Stomach (tissue), 9 donors: ENCODE results near the gene CSRNP2. TPM values are rescaled to one million over a fixed set of nuclear protein-coding genes. Genes with fewer than 3 reads are reported as not detected.
"Not testable (repeated sequence)": the region's sequence is repeated elsewhere in the genome, so short reads cannot be mapped to it uniquely, and the experiment has no call there.

Experiments
- DNase-seq, 2 donors: peaks; one replicate each; pipeline versions ENCODE4 v3.0.0 to v3.0.0-alpha.2; 2013 to 2019
- H3K27ac ChIP-seq, 5 donors: fragments of 200-600 bp in 4 of 5; sonication (generic) in 4 of 5; one replicate each; pipeline ENCODE4 v1.5.1; 2013 to 2019; ENCODE audit warnings: mild to moderate bottlenecking in 1 of 5, moderate library complexity in 1 of 5
- H3K27me3 ChIP-seq, 3 donors: fragments of 200-600 bp; sonication (generic); one replicate each; pipeline ENCODE4 v1.5.1; 2017 to 2019; ENCODE audit warnings: mixed run types in 1 of 3
- H3K36me3 ChIP-seq, 4 donors: fragments of 200-600 bp; sonication (generic); 1 replicate in 3 of 4; 2 replicates in 1 of 4; pipeline ENCODE4 v1.5.1; 2016 to 2019
- H3K4me1 ChIP-seq, 4 donors: fragments of 200-600 bp; sonication (generic); one replicate each; pipeline ENCODE4 v1.5.1; 2016 to 2019
- H3K4me3 ChIP-seq, 4 donors: fragments of 200-600 bp; sonication (generic) in 3 of 4; one replicate each; pipeline ENCODE4 v1.5.1; 2016 to 2019; ENCODE audit warnings: mild to moderate bottlenecking in 1 of 4
- H3K9me3 ChIP-seq, 4 donors: fragments of 200-600 bp; sonication (generic); one replicate each; pipeline ENCODE4 v1.5.1; 2016 to 2019
- EP300 ChIP-seq: sonication (generic); formaldehyde crosslinking; IDR thresholded peaks from one replicate; pipeline ENCODE4 v1.6.1; 2017; ENCODE audit warnings: antibody characterized with exemption
- POLR2A ChIP-seq, 4 donors: fragments of 450-650 bp; IDR thresholded peaks; one replicate each; pipeline ENCODE4 v1.6.1; 2016; ENCODE audit warnings: antibody characterized with exemption in 4 of 4, control low read depth in 2 of 4, mild to moderate bottlenecking in 1 of 4, moderate library complexity in 1 of 4
- POLR2AphosphoS5 ChIP-seq, 3 donors: sonication (generic); formaldehyde crosslinking; IDR thresholded peaks; one replicate each; pipeline ENCODE4 v1.6.1; 2016; ENCODE audit warnings: antibody characterized with exemption in 3 of 3
- WGBS, 5 donors: extraction: QIAGEN DNeasy Blood & Tissue Kit in 3 of 5; methylation state at CpG; one replicate each; pipeline versions ENCODE4 v1.1.5 to v1.1.7; 2013 to 2018; 5-methylcytosine and 5-hydroxymethylcytosine counted together
- intact Hi-C: fragments of 100-400 bp; cut with DNase I; formaldehyde crosslinking; loops from one replicate; pipeline ENCODE4 v1.15.1; 2023; ENCODE audit warnings: low total_unique reads
- polyA plus RNA-seq, 3 donors: library from polyadenylated mRNA; stranded (reverse); fragments of 200-250 nt; gene quantifications; one replicate each; pipeline ENCODE4 v1.2.3, GENCODE V29; 2013
- total RNA-seq, 5 donors: library from RNA; depleted of rRNA; stranded (reverse); fragments of >200 nt; gene quantifications; one replicate each; pipeline versions ENCODE4 v1.1.0 to v1.2.3, GENCODE V29; 2014 to 2016
- TF ChIP-seq, protein P1 (sequence below), 7 experiments: fragments of 450-650 bp in 4 of 7; fragments of 200-600 bp in 3 of 7; sonication (generic) in 3 of 7; IDR thresholded peaks; one replicate each; pipeline ENCODE4 v1.5.1; 2016 to 2019; ENCODE audit warnings: antibody characterized with exemption in 7 of 7, control low read depth in 2 of 7, mild to moderate bottlenecking in 1 of 7
- donor health status: healthy with polysubstance abuse.
- donor health status: Bipolar disorder and iron deficiency.
- donor health status: healthy.

The CSRNP2 gene
- total and polyA plus RNA-seq, 8 donors, result 6.0 to 117 (median 15.2) TPM

GRCh38 chr12:51018956-51019355 is 64.4 kb downstream of the CSRNP2 start:
- Histone ChIP-seq H3K27me3 (no peaks in the 10 kb centered on the region), H3K4me1 (peaks cover 0 to 58% (median 27%) of the 10 kb centered on the region in 4 donors), H3K36me3 (no peaks in the 10 kb centered on the region), H3K9me3 (no peaks in the 10 kb centered on the region), H3K27ac (no peak overlapping the region), H3K4me3 (no peak overlapping the region)
- TF ChIP-seq, protein P1, sequence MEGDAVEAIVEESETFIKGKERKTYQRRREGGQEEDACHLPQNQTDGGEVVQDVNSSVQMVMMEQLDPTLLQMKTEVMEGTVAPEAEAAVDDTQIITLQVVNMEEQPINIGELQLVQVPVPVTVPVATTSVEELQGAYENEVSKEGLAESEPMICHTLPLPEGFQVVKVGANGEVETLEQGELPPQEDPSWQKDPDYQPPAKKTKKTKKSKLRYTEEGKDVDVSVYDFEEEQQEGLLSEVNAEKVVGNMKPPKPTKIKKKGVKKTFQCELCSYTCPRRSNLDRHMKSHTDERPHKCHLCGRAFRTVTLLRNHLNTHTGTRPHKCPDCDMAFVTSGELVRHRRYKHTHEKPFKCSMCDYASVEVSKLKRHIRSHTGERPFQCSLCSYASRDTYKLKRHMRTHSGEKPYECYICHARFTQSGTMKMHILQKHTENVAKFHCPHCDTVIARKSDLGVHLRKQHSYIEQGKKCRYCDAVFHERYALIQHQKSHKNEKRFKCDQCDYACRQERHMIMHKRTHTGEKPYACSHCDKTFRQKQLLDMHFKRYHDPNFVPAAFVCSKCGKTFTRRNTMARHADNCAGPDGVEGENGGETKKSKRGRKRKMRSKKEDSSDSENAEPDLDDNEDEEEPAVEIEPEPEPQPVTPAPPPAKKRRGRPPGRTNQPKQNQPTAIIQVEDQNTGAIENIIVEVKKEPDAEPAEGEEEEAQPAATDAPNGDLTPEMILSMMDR (IDR thresholded peaks at IDR 0.05), result no peak
- TF ChIP-seq EP300 (no peak), POLR2AphosphoS5 (IDR thresholded peaks at IDR 0.05) (no peak), POLR2A (IDR thresholded peaks at IDR 0.05) (no peak)
- WGBS, 5 donors, result 85 to 95% (median 94%) methylated on average over 2 of the region's 2 CpGs
- intact Hi-C loops, result no loop called here
- no peak for DNase-seq

- Histone ChIP-seq H3K27me3 (no peaks in the 10 kb centered on the region), H3K4me1 (peaks cover 4 to 58% (median 28%) of the 10 kb centered on the region in 4 donors), H3K9me3 (no peaks in the 10 kb centered on the region), H3K36me3 (no peaks in the 10 kb centered on the region), H3K27ac (no peak overlapping the region), H3K4me3 (no peak overlapping the region)
- TF ChIP-seq EP300, result no peak
- TF ChIP-seq POLR2AphosphoS5 (IDR thresholded peaks at IDR 0.05), result no peak
- TF ChIP-seq POLR2A (IDR thresholded peaks at IDR 0.05), result no peak
- no peak for DNase-seq
- intact Hi-C loops, result no loop called here
Observed at GRCh38 chr12:51017452-51017851, 65.9 kb downstream of the CSRNP2 start.

DNA sequence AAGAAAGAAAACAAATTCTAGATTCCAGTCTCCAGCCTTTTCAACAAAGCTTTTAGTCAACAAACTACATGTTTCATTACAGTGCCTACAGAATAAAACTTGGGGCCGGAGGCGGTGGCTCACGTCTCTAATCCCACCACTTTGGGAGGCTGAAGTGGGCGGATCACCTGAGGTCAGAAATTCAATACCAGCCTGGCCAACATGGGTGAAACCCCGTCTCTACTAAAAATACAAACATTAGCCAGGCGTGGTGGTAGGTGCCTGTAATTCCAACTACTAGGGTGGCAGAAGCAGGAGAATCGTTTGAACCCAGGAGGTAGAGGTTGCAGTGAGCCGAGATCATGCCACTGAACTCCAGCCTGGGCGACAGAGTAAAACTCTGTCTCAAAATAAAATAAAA is 68.9 kb downstream of the CSRNP2 start:
- H3K36me3 ChIP-seq, H3K9me3 ChIP-seq, DNase-seq, H3K4me3 ChIP-seq, H3K27me3 ChIP-seq, H3K27ac ChIP-seq, intact Hi-C loops: not testable (repeated sequence)
- 84 to 89% (median 86%) methylated on average over 9 of the region's 9 CpGs for WGBS, 5 donors
- peaks cover 9 to 55% (median 30%) of the 10 kb centered on the region in 4 donors for H3K4me1 ChIP-seq

DNA sequence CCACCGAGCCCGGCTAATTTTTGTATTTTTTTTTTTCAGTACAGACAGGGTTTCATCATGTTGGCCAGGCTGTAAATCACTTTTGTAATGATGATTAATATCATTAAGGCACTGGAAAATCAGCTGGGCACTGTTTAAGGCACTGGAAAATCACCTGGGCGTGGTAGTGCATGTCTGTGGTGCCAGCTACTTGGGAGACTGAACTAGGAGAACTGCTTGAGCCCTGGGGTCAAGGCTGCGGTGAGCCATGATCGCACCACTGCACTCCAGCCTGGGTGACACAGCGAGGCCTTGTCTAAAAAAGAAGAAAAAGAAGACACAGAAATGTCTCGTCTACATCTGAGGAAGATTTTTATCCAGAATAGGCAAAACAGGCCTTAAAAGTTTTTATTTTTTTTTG is 70.0 kb downstream of the CSRNP2 start:
- H3K36me3 ChIP-seq, result peaks cover 0 to under 1% (median under 1%) of the 10 kb centered on the region in 4 donors
- H3K4me3 ChIP-seq, result no peak overlapping the region
- intact Hi-C loops, result no loop called here
- no peak for DNase-seq
- TF ChIP-seq, protein P1 (IDR thresholded peaks at IDR 0.05), result no peak
- no peak for TF ChIP-seq POLR2AphosphoS5 (IDR thresholded peaks at IDR 0.05)
- TF ChIP-seq EP300, result no peak
- TF ChIP-seq POLR2A (IDR thresholded peaks at IDR 0.05), result no peak
- peak overlapping the region in 2 of 5 donors; percentile 42 to 65 for H3K27ac ChIP-seq
- no peaks in the 10 kb centered on the region for H3K27me3 ChIP-seq
- H3K4me1 ChIP-seq, result peaks cover 9 to 65% (median 35%) of the 10 kb centered on the region in 4 donors
- WGBS, 5 donors, result 87 to 90% (median 89%) methylated on average over 7 of the region's 7 CpGs
- no peaks in the 10 kb centered on the region for H3K9me3 ChIP-seq

DNA sequence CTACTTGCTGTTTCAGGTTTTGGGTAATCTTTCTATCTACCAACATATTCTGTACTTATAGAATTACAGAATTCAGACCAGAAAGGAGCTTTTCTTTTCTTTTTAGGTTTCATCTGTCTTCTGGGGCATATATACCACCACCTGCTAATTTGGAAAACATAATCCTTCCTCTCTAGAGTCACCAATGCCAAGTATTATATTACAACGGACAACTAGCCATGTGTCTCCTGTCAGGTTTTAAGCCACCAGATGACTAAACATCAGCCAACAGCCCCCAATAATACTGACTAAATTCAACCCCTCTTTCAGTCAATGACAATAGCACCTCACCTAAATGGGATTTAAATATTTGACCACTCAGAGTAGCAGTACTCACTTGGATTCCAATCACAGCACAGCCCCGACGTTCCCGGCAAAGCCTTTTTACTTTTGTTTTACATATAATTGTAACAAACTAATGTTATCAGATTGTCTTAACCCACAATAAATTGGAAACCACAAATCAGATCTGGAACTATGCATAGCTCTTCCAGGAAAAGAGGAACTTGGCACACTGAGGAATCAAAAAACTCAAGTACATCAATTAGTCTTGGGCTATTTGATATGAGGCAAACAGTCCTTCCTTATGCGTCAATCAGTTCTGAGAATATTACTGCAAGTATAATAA is 70.7 kb downstream of the CSRNP2 start:
- no peak for DNase-seq
- WGBS, 5 donors, result 37 to 65% (median 58%) methylated on average over 5 of the region's 5 CpGs
- intact Hi-C loops, result no loop called here

GRCh38 chr12:51011955-51012354 is 71.4 kb downstream of the CSRNP2 start:
- intact Hi-C loops, result no loop called here
- no peak overlapping the region for H3K27ac ChIP-seq
- no peaks in the 10 kb centered on the region for H3K27me3 ChIP-seq
- H3K4me1 ChIP-seq, result peaks cover 9 to 59% (median 29%) of the 10 kb centered on the region in 4 donors
- WGBS, 5 donors, result 33 to 79% (median 72%) methylated on average over 1 to 4 of the region's 4 CpGs
- no peaks in the 10 kb centered on the region for H3K9me3 ChIP-seq
- TF ChIP-seq EP300, result no peak
- no peak for TF ChIP-seq POLR2A (IDR thresholded peaks at IDR 0.05)
- TF ChIP-seq POLR2AphosphoS5 (IDR thresholded peaks at IDR 0.05), result no peak
- TF ChIP-seq, protein P1 (IDR thresholded peaks at IDR 0.05), result no peak
- peaks cover 4 to 16% (median 15%) of the 10 kb centered on the region in 4 donors for H3K36me3 ChIP-seq
- no peak overlapping the region for H3K4me3 ChIP-seq
- no peak for DNase-seq

More for the DNA sequence above, 70.7 kb downstream of the CSRNP2 start:
- Histone ChIP-seq H3K27ac (peak overlapping the region in 2 of 5 donors; percentile 42 to 65), H3K4me3 (no peak overlapping the region), H3K4me1 (peaks cover 9 to 66% (median 32%) of the 10 kb centered on the region in 4 donors), H3K36me3 (peaks cover 3 to 8% (median 8%) of the 10 kb centered on the region in 4 donors), H3K27me3 (no peaks in the 10 kb centered on the region), H3K9me3 (no peaks in the 10 kb centered on the region)
- TF ChIP-seq EP300 (no peak), POLR2AphosphoS5 (IDR thresholded peaks at IDR 0.05) (peak in 1 of 3 donors; percentile 15)
